ENCODE data around the gene CHP1. TPM values are rescaled to one million over a fixed set of nuclear protein-coding genes. Genes with fewer than 3 reads are reported as not detected.

Gene CHP1
- total RNA-seq (2022) (129 and 139 TPM in 2 replicates), Bru-seq, nascent RNA (percentile 72 among the genes with signal in this experiment), BruChase-seq, experiment 1, labeled RNA remaining after a 2-hour chase (percentile 77 among the genes with signal in this experiment), BruChase-seq, experiment 2, labeled RNA remaining after a 6-hour chase (percentile 90 among the genes with signal in this experiment)
- long read RNA-seq, transcript CHP1-201 (7 exons, 3,329 nt), result major isoform, 19 of 33 reads
- long read RNA-seq, partial matches to known transcripts, result 8 of 33 reads
- long read RNA-seq, other reads (novel, unspliced or antisense), result 5 of 33 reads

GRCh38 chr15:41230650-41231421, at the start of gene CHP1, which contains the start of gene EXD1:
Gene CHP1, plus strand, starts transcription at chr15:41231268. Its CDS starts 115 bp downstream, at chr15:41231383.
Gene EXD1, minus strand, starts transcription at chr15:41230757. Its CDS starts 4,182 bp downstream, at chr15:41226575.
- ChIA-PET POLR2A (interaction anchor here (0.5 to 1.4 kb wide), 6 partner anchors 12 to 278 kb away, joined by 3 to 9 read pairs (median 6); partner anchors contain the start of genes CHAC1, INO80, NUSAP1 and OIP5), CTCF (interaction anchor here (0.5 to 1.5 kb wide), 12 partner anchors 11 to 589 kb away, joined by 3 to 7 read pairs (median 4); partner anchors contain the start of genes CHAC1, NUSAP1 and OIP5)
- peak; percentile 97 to 98 for DNase-seq
- H3K4me1 Mint-ChIP-seq (ENCODE audit: low read depth, unreplicated experiment), result no peaks in the 10 kb centered on the region
- Histone ChIP-seq H3K36me3 (ENCODE audit: control insufficient read depth, insufficient read depth, low read length) (no peaks in the 10 kb centered on the region), H3K27me3 (replicated peaks; ENCODE audit: control insufficient read depth, insufficient read depth, low read length) (no peaks in the 10 kb centered on the region), H3K4me3 (ENCODE audit: low read depth, low read length) (peak within 1 kb of the TSS; percentile 68), H3K4me1 (peaks cover 6% of the 10 kb centered on the region; the same call in 1 of the 2 replicates), H3K9me3 (no peaks in the 10 kb centered on the region; the same call in 1 of the 2 replicates)
- H3K36me3 Mint-ChIP-seq (ENCODE audit: insufficient read depth, unreplicated experiment), result peaks cover 21% of the 10 kb centered on the region
- no peaks in the 10 kb centered on the region for H3K27me3 Mint-ChIP-seq (ENCODE audit: insufficient read depth, unreplicated experiment)
- intact Hi-C loops (cut with micrococcal nuclease; ENCODE audit: unreplicated experiment), result loop anchor here (1.0 to 5.0 kb wide), 4 partner anchors 20 to 114 kb away; partner anchors contain the start of genes INO80, NUSAP1 and OIP5
- peak within 1 kb of the TSS; percentile 85 for H3K4me3 Mint-ChIP-seq (ENCODE audit: unreplicated experiment)
- BruUV-seq (replicated peaks), result no TSS peak
- peak within 1 kb of the TSS; percentile 91 for H3K27ac Mint-ChIP-seq (ENCODE audit: unreplicated experiment)
- H3K9me3 Mint-ChIP-seq (ENCODE audit: unreplicated experiment), result no peaks in the 10 kb centered on the region
- TF ChIP-seq, protein P1, sequence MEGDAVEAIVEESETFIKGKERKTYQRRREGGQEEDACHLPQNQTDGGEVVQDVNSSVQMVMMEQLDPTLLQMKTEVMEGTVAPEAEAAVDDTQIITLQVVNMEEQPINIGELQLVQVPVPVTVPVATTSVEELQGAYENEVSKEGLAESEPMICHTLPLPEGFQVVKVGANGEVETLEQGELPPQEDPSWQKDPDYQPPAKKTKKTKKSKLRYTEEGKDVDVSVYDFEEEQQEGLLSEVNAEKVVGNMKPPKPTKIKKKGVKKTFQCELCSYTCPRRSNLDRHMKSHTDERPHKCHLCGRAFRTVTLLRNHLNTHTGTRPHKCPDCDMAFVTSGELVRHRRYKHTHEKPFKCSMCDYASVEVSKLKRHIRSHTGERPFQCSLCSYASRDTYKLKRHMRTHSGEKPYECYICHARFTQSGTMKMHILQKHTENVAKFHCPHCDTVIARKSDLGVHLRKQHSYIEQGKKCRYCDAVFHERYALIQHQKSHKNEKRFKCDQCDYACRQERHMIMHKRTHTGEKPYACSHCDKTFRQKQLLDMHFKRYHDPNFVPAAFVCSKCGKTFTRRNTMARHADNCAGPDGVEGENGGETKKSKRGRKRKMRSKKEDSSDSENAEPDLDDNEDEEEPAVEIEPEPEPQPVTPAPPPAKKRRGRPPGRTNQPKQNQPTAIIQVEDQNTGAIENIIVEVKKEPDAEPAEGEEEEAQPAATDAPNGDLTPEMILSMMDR (IDR thresholded peaks at IDR 0.05; ENCODE audit: insufficient read depth in 1 of 2, low read depth in 1 of 2, low read length in 1 of 2, severe bottlenecking in 1 of 2, unreplicated experiment in 1 of 2), result peak; percentile 83 to 93

GRCh38 chr15:41182266-41182665, 48.8 kb upstream of the CHP1 start:
- Mint-ChIP-seq H3K9me3 (ENCODE audit: unreplicated experiment) (no peaks in the 10 kb centered on the region), H3K27ac (ENCODE audit: unreplicated experiment) (no peak overlapping the region), H3K36me3 (ENCODE audit: insufficient read depth, unreplicated experiment) (no peaks in the 10 kb centered on the region), H3K27me3 (ENCODE audit: insufficient read depth, unreplicated experiment) (no peaks in the 10 kb centered on the region), H3K4me3 (ENCODE audit: unreplicated experiment) (no peak overlapping the region), H3K4me1 (ENCODE audit: low read depth, unreplicated experiment) (no peaks in the 10 kb centered on the region)
- no TSS peak for BruUV-seq (replicated peaks)
- Histone ChIP-seq H3K4me3 (ENCODE audit: low read depth, low read length) (no peak overlapping the region), H3K27me3 (replicated peaks; ENCODE audit: control insufficient read depth, insufficient read depth, low read length) (no peaks in the 10 kb centered on the region), H3K4me1 (no peaks in the 10 kb centered on the region), H3K36me3 (ENCODE audit: control insufficient read depth, insufficient read depth, low read length) (no peaks in the 10 kb centered on the region), H3K9me3 (no peaks in the 10 kb centered on the region)
- ChIA-PET POLR2A (no interaction called here), CTCF (interaction anchor here (0.6 kb wide), 1 partner anchor 252 kb away, joined by 3 read pairs; no protein-coding TSS in a partner anchor)
- TF ChIP-seq, protein P1 (IDR thresholded peaks at IDR 0.05; ENCODE audit: insufficient read depth in 1 of 2, low read depth in 1 of 2, low read length in 1 of 2, severe bottlenecking in 1 of 2, unreplicated experiment in 1 of 2), result no peak
- intact Hi-C loops (cut with micrococcal nuclease; ENCODE audit: unreplicated experiment), result loop anchor here (10.0 kb wide), 1 partner anchor 157 kb away; no protein-coding TSS in a partner anchor
- no peak for DNase-seq

DNA sequence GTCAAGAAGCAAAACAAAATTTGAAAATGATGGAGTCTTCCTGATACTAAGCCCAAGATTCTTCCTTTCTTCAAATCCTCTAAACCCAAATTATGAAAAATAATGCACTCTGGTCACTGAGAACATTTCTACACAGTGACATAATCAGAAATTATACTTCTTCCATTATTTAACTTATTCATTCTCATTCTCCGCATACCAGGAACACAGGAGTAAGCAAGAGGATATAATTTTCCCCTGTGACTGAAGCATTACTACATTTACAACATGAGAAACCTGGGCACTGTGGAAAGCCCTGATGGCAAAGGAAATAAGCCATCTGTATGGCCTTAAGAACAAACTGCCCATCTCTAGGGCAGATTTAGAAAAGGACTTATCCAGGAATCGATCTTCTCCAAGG, 47.5 kb upstream of the CHP1 start:
- intact Hi-C loops (cut with micrococcal nuclease; ENCODE audit: unreplicated experiment), result loop anchor here (10.0 kb wide), 1 partner anchor 159 kb away; no protein-coding TSS in a partner anchor
- TF ChIP-seq, protein P1 (IDR thresholded peaks at IDR 0.05; ENCODE audit: insufficient read depth in 1 of 2, low read depth in 1 of 2, low read length in 1 of 2, severe bottlenecking in 1 of 2, unreplicated experiment in 1 of 2), result no peak

More for the DNA sequence above, 47.5 kb upstream of the CHP1 start:
- no peaks in the 10 kb centered on the region for H3K4me1 ChIP-seq
- H3K4me1 Mint-ChIP-seq (ENCODE audit: low read depth, unreplicated experiment), result no peaks in the 10 kb centered on the region
- DNase-seq, result no peak
- no peak overlapping the region for H3K4me3 ChIP-seq (ENCODE audit: low read depth, low read length)
- CTCF ChIA-PET, result interaction anchor here (1.1 kb wide), 1 partner anchor 278 kb away, joined by 3 read pairs; no protein-coding TSS in a partner anchor
- POLR2A ChIA-PET, result no interaction called here
- no peak overlapping the region for H3K27ac Mint-ChIP-seq (ENCODE audit: unreplicated experiment)
- BruUV-seq (replicated peaks), result no TSS peak
- no peaks in the 10 kb centered on the region for H3K27me3 Mint-ChIP-seq (ENCODE audit: insufficient read depth, unreplicated experiment)
- no peaks in the 10 kb centered on the region for H3K9me3 Mint-ChIP-seq (ENCODE audit: unreplicated experiment)
- no peaks in the 10 kb centered on the region for H3K36me3 Mint-ChIP-seq (ENCODE audit: insufficient read depth, unreplicated experiment)
- H3K9me3 ChIP-seq, result no peaks in the 10 kb centered on the region
- no peaks in the 10 kb centered on the region for H3K36me3 ChIP-seq (ENCODE audit: control insufficient read depth, insufficient read depth, low read length)
- H3K27me3 ChIP-seq (replicated peaks; ENCODE audit: control insufficient read depth, insufficient read depth, low read length), result no peaks in the 10 kb centered on the region
- H3K4me3 Mint-ChIP-seq (ENCODE audit: unreplicated experiment), result no peak overlapping the region

Measured in Caco-2 (cell line).